OCI-LY7 (cell line): ENCODE data around the gene CFAP107. TPM values are rescaled to one million over a fixed set of nuclear protein-coding genes. Genes with fewer than 3 reads are reported as not detected.

ENCODE experiments used
- BruUV-seq: library from RNA; stranded (reverse); fragments of 400-500 nt; replicated peaks from 2 replicates; lab custom pipeline; 2021; lab: Mats Ljungman, UMichigan
- CTCF ChIA-PET: fragments of 300-600 bp; sonication (Branson Sonifier 250); formaldehyde crosslinking; loops from one replicate; lab custom pipeline; 2022; ENCODE audit warnings: antibody characterized with exemption; ENCODE audit not compliant: unreplicated experiment; lab: Charles Lee
- POLR2A ChIA-PET: fragments of 300-600 bp; sonication (Branson Sonifier 250); formaldehyde crosslinking; loops from one replicate; lab custom pipeline; 2022; ENCODE audit warnings: antibody characterized with exemption; lab: Charles Lee
- DNase-seq: peaks from one replicate; pipeline ENCODE4 v3.0.0-alpha.2; 2015; ENCODE audit warnings: low spot score
- H2AFZ ChIP-seq: fragments of 200-600 bp; sonication (generic), shearing (Covaris generic); 2 replicates; pipeline ENCODE4 v1.6.1; 2014; ENCODE audit warnings: mild to moderate bottlenecking, antibody characterized with exemption, low read length, moderate library complexity
- H3K27ac ChIP-seq: fragments of 200-600 bp; sonication (generic); 2 replicates; pipeline ENCODE4 v1.5.1; 2014; ENCODE audit warnings: mixed run types, low read depth, mild to moderate bottlenecking, moderate library complexity, low read length, inconsistent platforms; ENCODE audit not compliant: poor library complexity, severe bottlenecking
- H3K36me3 ChIP-seq: fragments of 200-600 bp; sonication (generic); 2 replicates; pipeline ENCODE4 v1.6.1; 2014; ENCODE audit warnings: mild to moderate bottlenecking, antibody characterized with exemption, low read length, moderate library complexity, mixed read lengths; ENCODE audit not compliant: insufficient read depth
- H3K4me1 ChIP-seq: fragments of 200-600 bp; sonication (generic); 2 replicates; pipeline ENCODE4 v1.5.1; 2014; ENCODE audit warnings: mild to moderate bottlenecking, low read length; ENCODE audit not compliant: insufficient read depth, poor library complexity, severe bottlenecking
- H3K4me2 ChIP-seq: fragments of 200-600 bp; sonication (generic); 2 replicates; pipeline ENCODE4 v1.6.1; 2014; ENCODE audit warnings: mild to moderate bottlenecking, low read length
- H3K4me3 ChIP-seq: fragments of 200-600 bp; sonication (generic); 2 replicates; pipeline ENCODE4 v1.5.1; 2014; ENCODE audit warnings: mild to moderate bottlenecking, low read depth, low read length; ENCODE audit not compliant: poor library complexity, severe bottlenecking
- H3K79me2 ChIP-seq: fragments of 200-600 bp; sonication (generic); 2 replicates; pipeline ENCODE4 v1.6.1; 2016; ENCODE audit warnings: low read depth, mild to moderate bottlenecking, low read length, moderate library complexity, mixed read lengths; ENCODE audit not compliant: insufficient read depth
- H3K9me2 ChIP-seq: fragments of 200-600 bp; sonication (generic); 2 replicates; pipeline ENCODE4 v1.6.1; 2016; ENCODE audit warnings: mild to moderate bottlenecking, low read length, mixed read lengths; ENCODE audit not compliant: insufficient read depth
- H3K9me3 ChIP-seq: fragments of 200-600 bp; sonication (generic); 2 replicates; pipeline ENCODE4 v1.6.1; 2014; ENCODE audit warnings: mild to moderate bottlenecking, mixed run types, low read length, mixed read lengths
- H4K20me1 ChIP-seq: fragments of 200-600 bp; sonication (generic); 2 replicates; pipeline ENCODE4 v1.6.1; 2014; ENCODE audit warnings: mild to moderate bottlenecking, antibody characterized with exemption, low read length, moderate library complexity, mixed read lengths; ENCODE audit not compliant: insufficient read depth
- CTCF ChIP-seq: fragments of 200-600 bp; sonication (generic); conservative IDR thresholded peaks from 2 replicates; pipeline ENCODE4 v1.5.1; 2014; ENCODE audit warnings: mild to moderate bottlenecking, antibody characterized with exemption, low read length, moderate library complexity, mixed read lengths
- EZH2phosphoT487 ChIP-seq: fragments of 200-600 bp; sonication (generic); IDR thresholded peaks from 2 replicates; pipeline ENCODE4 v1.6.1; 2018; ENCODE audit warnings: low read depth, borderline replicate concordance, mild to moderate bottlenecking, mixed run types, antibody characterized with exemption, low read length, moderate library complexity, mixed read lengths
- intact Hi-C: fragments of 100-400 bp; cut with micrococcal nuclease; formaldehyde crosslinking; loops from one replicate; pipeline ENCODE4 v1.10.0; 2022; ENCODE audit not compliant: unreplicated experiment
- total RNA-seq, 2 experiments: library from RNA; depleted of rRNA in 1 of 2; stranded (reverse); fragments of >200 nt in 1 of 2; shearing (Covaris generic) in 1 of 2; gene quantifications; 2 replicates each; pipeline ENCODE4 v1.2.3, GENCODE V29; 2014 to 2022

The CFAP107 gene
- total RNA-seq, 2 experiments from 2014 or later = not detected

- Histone ChIP-seq H3K36me3 (no peaks in the 10 kb centered on the region), H3K9me2 (no peaks in the 10 kb centered on the region), H3K27ac (no peak overlapping the region), H4K20me1 (no peaks in the 10 kb centered on the region), H3K4me1 (no peaks in the 10 kb centered on the region), H3K4me3 (no peak overlapping the region), H2AFZ (no peak overlapping the region), H3K9me3 (no peaks in the 10 kb centered on the region), H3K4me2 (no peak overlapping the region), H3K79me2 (no peaks in the 10 kb centered on the region)
- no TSS peak for BruUV-seq
- no peak for TF ChIP-seq CTCF
- TF ChIP-seq EZH2phosphoT487 = no peak
- CTCF ChIA-PET = no interaction called here
- intact Hi-C loops = no loop called here
- no peak for DNase-seq
- POLR2A ChIA-PET = no interaction called here
Measured at GRCh38 chr1:12811409-12811784, 65.4 kb downstream of the CFAP107 start.

Other genes with a start within 250 kb of the CFAP107 start
- gene DHRS3, start 128.0 kb upstream of the CFAP107 start, total RNA-seq (2014; rRNA removed; shearing (Covaris generic)) = not detected in 2 replicates
- gene DHRS3, start 128.0 kb upstream of the CFAP107 start, total RNA-seq (2022) = not detected in 2 replicates
- not detected in 2 replicates for gene AADACL4, start 102.1 kb upstream of the CFAP107 start, total RNA-seq (2014; rRNA removed; shearing (Covaris generic))
- not detected in 2 replicates for gene AADACL4, start 102.1 kb upstream of the CFAP107 start, total RNA-seq (2022)
- not detected in 2 replicates for gene AADACL3, start 30.1 kb upstream of the CFAP107 start, total RNA-seq (2014; rRNA removed; shearing (Covaris generic))
- not detected in 2 replicates for gene AADACL3, start 30.1 kb upstream of the CFAP107 start, total RNA-seq (2022)
- not detected in 2 replicates for gene PRAMEF12, start 27.5 kb downstream of the CFAP107 start, total RNA-seq (2014; rRNA removed; shearing (Covaris generic))
- not detected in 2 replicates for gene PRAMEF12, start 27.5 kb downstream of the CFAP107 start, total RNA-seq (2022)
- gene PRAMEF1, start 45.2 kb downstream of the CFAP107 start, total RNA-seq (2014; rRNA removed; shearing (Covaris generic)) = not detected in 2 replicates
- not detected in 2 replicates for gene PRAMEF1, start 45.2 kb downstream of the CFAP107 start, total RNA-seq (2022)
- gene PRAMEF11, start 85.2 kb downstream of the CFAP107 start, total RNA-seq (2014; rRNA removed; shearing (Covaris generic)) = not detected in 2 replicates
- gene PRAMEF11, start 85.2 kb downstream of the CFAP107 start, total RNA-seq (2022) = not detected in 2 replicates
- gene HNRNPCL1, start 102.5 kb downstream of the CFAP107 start, total RNA-seq (2014; rRNA removed; shearing (Covaris generic)) = not detected in 2 replicates
- gene HNRNPCL1, start 102.5 kb downstream of the CFAP107 start, total RNA-seq (2022) = not detected in 2 replicates
- gene PRAMEF2, start 110.9 kb downstream of the CFAP107 start, total RNA-seq (2014; rRNA removed; shearing (Covaris generic)) = not detected in 2 replicates
- gene PRAMEF2, start 110.9 kb downstream of the CFAP107 start, total RNA-seq (2022) = not detected in 2 replicates
- not detected in 2 replicates for gene PRAMEF4, start 140.0 kb downstream of the CFAP107 start, total RNA-seq (2014; rRNA removed; shearing (Covaris generic))
- gene PRAMEF4, start 140.0 kb downstream of the CFAP107 start, total RNA-seq (2022) = not detected in 2 replicates
- gene PRAMEF10, start 152.1 kb downstream of the CFAP107 start, total RNA-seq (2014; rRNA removed; shearing (Covaris generic)) = not detected in 2 replicates
- not detected in 2 replicates for gene PRAMEF10, start 152.1 kb downstream of the CFAP107 start, total RNA-seq (2022)
- gene PRAMEF7, start 170.4 kb downstream of the CFAP107 start, total RNA-seq (2014; rRNA removed; shearing (Covaris generic)) = not detected in 2 replicates
- not detected in 2 replicates for gene PRAMEF7, start 170.4 kb downstream of the CFAP107 start, total RNA-seq (2022)
- not detected in 2 replicates for gene PRAMEF6, start 201.4 kb downstream of the CFAP107 start, total RNA-seq (2014; rRNA removed; shearing (Covaris generic))
- gene PRAMEF6, start 201.4 kb downstream of the CFAP107 start, total RNA-seq (2022) = not detected in 2 replicates